ENCODE results near the gene LIX1L. TPM values are rescaled to one million over a fixed set of nuclear protein-coding genes. Genes with fewer than 3 reads are reported as not detected.
A peak's percentile ranks its signal among the peaks of the same experiment; 100 is the strongest.

LIX1L gene
- total and polyA plus RNA-seq, 2 of the 4 experiments (the other 2 are of a cell fraction), result 14.7 to 28.8 TPM

DNA sequence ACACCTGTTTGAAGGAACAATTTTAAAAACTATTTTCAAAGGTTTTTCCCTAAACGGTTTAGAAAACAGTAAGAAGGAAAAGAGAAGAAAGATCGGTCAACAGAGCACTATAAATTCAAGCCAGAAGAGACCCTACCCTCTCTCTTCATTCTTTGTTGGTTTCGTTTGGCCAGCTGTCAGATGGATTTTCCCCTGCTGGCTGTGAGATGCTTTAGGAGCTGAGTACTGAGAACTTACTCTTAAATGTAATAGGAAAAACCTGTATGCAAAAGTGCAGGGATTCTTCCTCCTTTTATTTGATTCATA is 39.9 kb upstream of the LIX1L start:
- peaks cover 13% of the 10 kb centered on the region for H3K36me3 ChIP-seq (ENCODE audit: control insufficient read depth, insufficient read depth, low read length)
- no peak overlapping the region for H3K23ac ChIP-seq (ENCODE audit: low read depth, low read length)
- no peak overlapping the region for H2BK120ac ChIP-seq (ENCODE audit: low read depth, low read length)
- H2BK5ac ChIP-seq (ENCODE audit: low read depth, low read length, poor library complexity, severe bottlenecking), result no peak overlapping the region
- intact Hi-C loops (cut with micrococcal nuclease) (loop anchor here (2.0 to 5.0 kb wide), 4 partner anchors 33 to 80 kb away; partner anchors contain the start of genes ANKRD34A, PEX11B, POLR3GL and RBM8A), in situ Hi-C loops (cut with MboI; ENCODE audit: low sequenced_read_pairs) (loop anchor here (5.0 kb wide), 1 partner anchor 80 kb away; the partner anchor contains the start of gene PEX11B), dilution Hi-C loops (cut with HindIII; ENCODE audit: low sequenced_read_pairs, unreplicated experiment) (no loop called here)
- H2BK15ac ChIP-seq (ENCODE audit: low read depth, low read length), result peak overlapping the region; percentile 83; the same call in 1 of the 3 replicates
- H2AK5ac ChIP-seq (ENCODE audit: low read depth, low read length), result no peak overlapping the region
- no peak overlapping the region for H2BK20ac ChIP-seq (ENCODE audit: low read depth, low read length)
- H3K79me1 ChIP-seq (ENCODE audit: low read depth in 1 of 2, low read length in 2 of 2), result peaks cover 18 to 35% of the 10 kb centered on the region in 2 experiments; a peak in 3 of 4 replicates
- no peak overlapping the region; the same call in 1 of the 2 replicates for H3K4me2 ChIP-seq (ENCODE audit: low read depth, low read length)
- H3K18ac ChIP-seq (ENCODE audit: low read depth, low read length), result no peak overlapping the region
- no CpG with 5 or more reads among the region's 3 CpGs for WGBS, 2 experiments (ENCODE audit: extremely low coverage in 2 of 2, insufficient read length in 1 of 2)
- no peak overlapping the region for H2AFZ ChIP-seq (replicated peaks; ENCODE audit: low read length, poor library complexity)
- no peaks in the 10 kb centered on the region for H3K9me3 ChIP-seq (ENCODE audit: control insufficient read depth, insufficient read depth, low read length)
- no peak overlapping the region for H3K4ac ChIP-seq (ENCODE audit: low read depth, low read length)
- no peak overlapping the region; a peak in 2 of 4 replicates for H4K8ac ChIP-seq (ENCODE audit: low read depth in 2 of 2, low read length in 2 of 2)
- H4K20me1 ChIP-seq (ENCODE audit: insufficient read depth, low read length), result peaks cover 12% of the 10 kb centered on the region; the same call in 1 of the 2 replicates
- no peak overlapping the region for H2AK9ac ChIP-seq (replicated peaks; ENCODE audit: low read depth, low read length, poor library complexity)
- H4K91ac ChIP-seq (ENCODE audit: insufficient read depth, low read depth, low read length), result no peak overlapping the region
- no peak overlapping the region for H4K5ac ChIP-seq (ENCODE audit: low read depth, low read length)
- H3K56ac ChIP-seq (ENCODE audit: extremely low read depth, insufficient read depth, low read length), result no peak overlapping the region
- peaks cover 9% of the 10 kb centered on the region for H3K9me1 ChIP-seq (ENCODE audit: insufficient read depth, low read length)
- H3K9ac ChIP-seq (ENCODE audit: low read depth, low read length), result no peak overlapping the region
- no peaks in the 10 kb centered on the region for H3K27me3 ChIP-seq (ENCODE audit: control insufficient read depth, insufficient read depth, low read length)
- POLR2A ChIA-PET (ENCODE audit: unreplicated experiment), result interaction anchor here (0.5 kb wide), 1 partner anchor 12 kb away, joined by 7 read pairs; no protein-coding TSS in a partner anchor
- BruUV-seq (replicated peaks), result no TSS peak
- TF ChIP-seq, protein P1, sequence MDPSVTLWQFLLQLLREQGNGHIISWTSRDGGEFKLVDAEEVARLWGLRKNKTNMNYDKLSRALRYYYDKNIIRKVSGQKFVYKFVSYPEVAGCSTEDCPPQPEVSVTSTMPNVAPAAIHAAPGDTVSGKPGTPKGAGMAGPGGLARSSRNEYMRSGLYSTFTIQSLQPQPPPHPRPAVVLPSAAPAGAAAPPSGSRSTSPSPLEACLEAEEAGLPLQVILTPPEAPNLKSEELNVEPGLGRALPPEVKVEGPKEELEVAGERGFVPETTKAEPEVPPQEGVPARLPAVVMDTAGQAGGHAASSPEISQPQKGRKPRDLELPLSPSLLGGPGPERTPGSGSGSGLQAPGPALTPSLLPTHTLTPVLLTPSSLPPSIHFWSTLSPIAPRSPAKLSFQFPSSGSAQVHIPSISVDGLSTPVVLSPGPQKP (IDR thresholded peaks at IDR 0.05; ENCODE audit: borderline replicate concordance, low read depth, low read length), result no peak
- no peak for TF ChIP-seq MAZ (IDR thresholded peaks at IDR 0.05; ENCODE audit: borderline replicate concordance, low read depth, low read length)
- no peak for TF ChIP-seq CEBPB (IDR thresholded peaks at IDR 0.05; ENCODE audit: low read depth, low read length)
- no peak for TF ChIP-seq SMC3 (IDR thresholded peaks at IDR 0.05; ENCODE audit: low read depth, low read length)
- TF ChIP-seq RCOR1 (IDR thresholded peaks at IDR 0.05; ENCODE audit: insufficient replicate concordance, low read length), result no peak
- TF ChIP-seq, protein P2, sequence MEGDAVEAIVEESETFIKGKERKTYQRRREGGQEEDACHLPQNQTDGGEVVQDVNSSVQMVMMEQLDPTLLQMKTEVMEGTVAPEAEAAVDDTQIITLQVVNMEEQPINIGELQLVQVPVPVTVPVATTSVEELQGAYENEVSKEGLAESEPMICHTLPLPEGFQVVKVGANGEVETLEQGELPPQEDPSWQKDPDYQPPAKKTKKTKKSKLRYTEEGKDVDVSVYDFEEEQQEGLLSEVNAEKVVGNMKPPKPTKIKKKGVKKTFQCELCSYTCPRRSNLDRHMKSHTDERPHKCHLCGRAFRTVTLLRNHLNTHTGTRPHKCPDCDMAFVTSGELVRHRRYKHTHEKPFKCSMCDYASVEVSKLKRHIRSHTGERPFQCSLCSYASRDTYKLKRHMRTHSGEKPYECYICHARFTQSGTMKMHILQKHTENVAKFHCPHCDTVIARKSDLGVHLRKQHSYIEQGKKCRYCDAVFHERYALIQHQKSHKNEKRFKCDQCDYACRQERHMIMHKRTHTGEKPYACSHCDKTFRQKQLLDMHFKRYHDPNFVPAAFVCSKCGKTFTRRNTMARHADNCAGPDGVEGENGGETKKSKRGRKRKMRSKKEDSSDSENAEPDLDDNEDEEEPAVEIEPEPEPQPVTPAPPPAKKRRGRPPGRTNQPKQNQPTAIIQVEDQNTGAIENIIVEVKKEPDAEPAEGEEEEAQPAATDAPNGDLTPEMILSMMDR (conservative IDR thresholded peaks at IDR 0.05; ENCODE audit: low read depth, low read length), result no peak
- TF ChIP-seq FOS (IDR thresholded peaks at IDR 0.05; ENCODE audit: low read depth, low read length), result no peak
- TF ChIP-seq, protein P3, sequence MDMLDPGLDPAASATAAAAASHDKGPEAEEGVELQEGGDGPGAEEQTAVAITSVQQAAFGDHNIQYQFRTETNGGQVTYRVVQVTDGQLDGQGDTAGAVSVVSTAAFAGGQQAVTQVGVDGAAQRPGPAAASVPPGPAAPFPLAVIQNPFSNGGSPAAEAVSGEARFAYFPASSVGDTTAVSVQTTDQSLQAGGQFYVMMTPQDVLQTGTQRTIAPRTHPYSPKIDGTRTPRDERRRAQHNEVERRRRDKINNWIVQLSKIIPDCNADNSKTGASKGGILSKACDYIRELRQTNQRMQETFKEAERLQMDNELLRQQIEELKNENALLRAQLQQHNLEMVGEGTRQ (IDR thresholded peaks at IDR 0.05; ENCODE audit: low read depth, low read length), result no peak
- no peak for TF ChIP-seq CHD1 (IDR thresholded peaks at IDR 0.05; ENCODE audit: low read depth, low read length)
- no peak for TF ChIP-seq MAFK (IDR thresholded peaks at IDR 0.05; ENCODE audit: low read depth, low read length)
- TF ChIP-seq NFE2L2 (IDR thresholded peaks at IDR 0.05; ENCODE audit: low read depth, low read length), result no peak
- TF ChIP-seq BHLHE40 (IDR thresholded peaks at IDR 0.05; ENCODE audit: low read depth, low read length), result no peak
- TF ChIP-seq POLR2A (IDR thresholded peaks at IDR 0.05; ENCODE audit: low read depth, low read length), result no peak
- no peak for TF ChIP-seq RAD21 (IDR thresholded peaks at IDR 0.05; ENCODE audit: low read length)
- no peak for TF ChIP-seq RFX5 (IDR thresholded peaks at IDR 0.05; ENCODE audit: low read depth, low read length)
- TF ChIP-seq MXI1 (IDR thresholded peaks at IDR 0.05; ENCODE audit: borderline replicate concordance, low read depth, low read length), result no peak
- H3K14ac ChIP-seq (replicated peaks; ENCODE audit: low read depth, low read length), result no peak overlapping the region
- DNase-seq, result no peak
- no peak overlapping the region for H3K4me3 ChIP-seq (ENCODE audit: insufficient read depth, low read depth, low read length)
- ATAC-seq (ENCODE audit: low read depth), result no peak
- CTCF ChIA-PET, result interaction anchor here (0.7 kb wide), 1 partner anchor 10 kb away, joined by 5 read pairs; no protein-coding TSS in a partner anchor
- H3K4me1 ChIP-seq (ENCODE audit: control insufficient read depth, insufficient read depth, low read length), result peaks cover 10% of the 10 kb centered on the region
- H3K27ac ChIP-seq (ENCODE audit: insufficient read depth, low read length), result no peak overlapping the region

All from IMR-90 (cell line).